CD14-positive monocyte (primary cell): ENCODE measurements around the gene SF3A1. TPM values are rescaled to one million over a fixed set of nuclear protein-coding genes. Genes with fewer than 3 reads are reported as not detected.

ENCODE experiments used
- DNase-seq, 3 donors: peaks; one replicate each; pipeline ENCODE4 v3.0.0-alpha.2; 2011 to 2022
- H2AFZ ChIP-seq: 2 replicates; pipeline ENCODE4 v1.6.0; 2012; ENCODE audit warnings: mild to moderate bottlenecking, low read depth, low read length, inconsistent platforms; ENCODE audit not compliant: insufficient read depth, poor library complexity, severe bottlenecking
- H3K27ac ChIP-seq, 2 donors: 1 replicate in 1 of 2; 2 replicates in 1 of 2; pipeline ENCODE4 v1.5.1; 2012 to 2013; ENCODE audit warnings: low read length in 2 of 2, control low read depth in 1 of 2, inconsistent platforms in 1 of 2, low read depth in 1 of 2, mild to moderate bottlenecking in 1 of 2
- H3K27me3 ChIP-seq, 2 donors: one replicate each; pipeline versions ENCODE4 v1.6.0 to v1.6.1; 2011 to 2013; ENCODE audit warnings: low read length in 2 of 2; ENCODE audit not compliant: control insufficient read depth in 2 of 2, insufficient read depth in 2 of 2
- H3K36me3 ChIP-seq, 2 donors: replicated peaks in 1 of 2; 1 replicate in 1 of 2; 2 replicates in 1 of 2; pipeline versions ENCODE4 v1.5.1 to v1.6.1; 2012 to 2013; ENCODE audit warnings: low read length in 2 of 2, control low read depth in 1 of 2, inconsistent platforms in 1 of 2, mild to moderate bottlenecking in 1 of 2; ENCODE audit not compliant: insufficient read depth in 2 of 2, control insufficient read depth in 1 of 2
- H3K4me1 ChIP-seq, 2 donors: 1 replicate in 1 of 2; 2 replicates in 1 of 2; pipeline versions ENCODE4 v1.5.1 to v1.6.1; 2012 to 2013; ENCODE audit warnings: low read length in 2 of 2, control low read depth in 1 of 2, inconsistent platforms in 1 of 2, mild to moderate bottlenecking in 1 of 2, moderate library complexity in 1 of 2; ENCODE audit not compliant: insufficient read depth in 2 of 2, control insufficient read depth in 1 of 2
- H3K4me2 ChIP-seq: replicated peaks from 2 replicates; pipeline ENCODE3; 2012; ENCODE audit warnings: low read length, moderate library complexity, mild to moderate bottlenecking; ENCODE audit not compliant: poor library complexity, severe bottlenecking; ENCODE audit errors: extremely low read depth
- H3K4me3 ChIP-seq, 3 experiments: fragments of 200-600 bp in 1 of 3; sonication (generic) in 1 of 3; replicated peaks in 1 of 3; 1 replicate in 2 of 3; 2 replicates in 1 of 3; pipeline ENCODE4 v1.5.1; 2011 to 2013; ENCODE audit warnings: low read length in 3 of 3, mild to moderate bottlenecking in 3 of 3, control low read depth in 2 of 3, low read depth in 2 of 3, inconsistent platforms in 1 of 3, moderate library complexity in 1 of 3
- H3K79me2 ChIP-seq: 2 replicates; pipeline ENCODE4 v1.6.0; 2012; ENCODE audit warnings: mild to moderate bottlenecking, control low read depth, inconsistent platforms, low read length, moderate library complexity; ENCODE audit not compliant: insufficient read depth
- H3K9ac ChIP-seq: 2 replicates; pipeline ENCODE4 v1.6.0; 2017; ENCODE audit warnings: low read length, mild to moderate bottlenecking; ENCODE audit not compliant: insufficient read depth, poor library complexity, severe bottlenecking
- H3K9me3 ChIP-seq, 2 donors: replicated peaks in 1 of 2; 1 replicate in 1 of 2; 2 replicates in 1 of 2; pipeline versions ENCODE4 v1.5.1 to v1.6.1; 2012 to 2013; ENCODE audit warnings: low read length in 2 of 2, control low read depth in 1 of 2; ENCODE audit not compliant: control insufficient read depth in 1 of 2, insufficient read depth in 1 of 2
- H4K20me1 ChIP-seq: 2 replicates; pipeline ENCODE4 v1.6.0; 2012; ENCODE audit warnings: mild to moderate bottlenecking, low read length, control low read depth, moderate library complexity; ENCODE audit not compliant: insufficient read depth
- H3K27ac Mint-ChIP-seq, 7 donors: one replicate each; pipeline ENCODE4 v1.8.0; 2020; ENCODE audit warnings: mild to moderate bottlenecking in 7 of 7, mixed read lengths in 7 of 7, moderate library complexity in 6 of 7, inconsistent platforms in 2 of 7
- H3K27me3 Mint-ChIP-seq, 3 donors: one replicate each; pipeline ENCODE4 v1.8.0; 2021 to 2022; ENCODE audit warnings: low read depth in 3 of 3, mild to moderate bottlenecking in 3 of 3, mixed read lengths in 3 of 3, moderate library complexity in 3 of 3, inconsistent platforms in 1 of 3
- H3K36me3 Mint-ChIP-seq, 2 donors: one replicate each; pipeline ENCODE4 v1.8.0; 2020; ENCODE audit warnings: mixed read lengths in 2 of 2, inconsistent platforms in 1 of 2, mild to moderate bottlenecking in 1 of 2
- H3K4me1 Mint-ChIP-seq: one replicate; pipeline ENCODE4 v1.8.0; 2020; ENCODE audit warnings: mild to moderate bottlenecking, mixed read lengths
- H3K4me3 Mint-ChIP-seq, 2 donors: one replicate each; pipeline ENCODE4 v1.8.0; 2020; ENCODE audit warnings: mild to moderate bottlenecking in 2 of 2, mixed read lengths in 2 of 2, moderate library complexity in 1 of 2
- H3K9me3 Mint-ChIP-seq, 7 donors: one replicate each; pipeline ENCODE4 v1.8.0; 2020 to 2022; ENCODE audit warnings: mixed read lengths in 7 of 7, mild to moderate bottlenecking in 6 of 7, moderate library complexity in 6 of 7, inconsistent platforms in 2 of 7
- CTCF ChIP-seq: fragments of 200-600 bp; IDR thresholded peaks from one replicate; pipeline ENCODE4 v1.8.0; 2022; ENCODE audit warnings: antibody characterized with exemption, mild to moderate bottlenecking
- WGBS: methylation state at CpG from one replicate; pipeline ENCODE4 v1.1.5; 2013; ENCODE audit warnings: missing lambda C conversion rate; ENCODE audit not compliant: insufficient coverage; 5-methylcytosine and 5-hydroxymethylcytosine counted together
- intact Hi-C, 2 donors: fragments of 100-400 bp; cut with micrococcal nuclease; formaldehyde crosslinking; loops; one replicate each; pipeline versions ENCODE4 v1.15.0 to v1.15.1; 2023
- polyA plus RNA-seq, 3 donors: library from polyadenylated mRNA; depleted of rRNA in 1 of 3; unstranded in 2 of 3; stranded (reverse) in 1 of 3; fragments of 300-500 nt in 2 of 3; fragments of >200 nt in 1 of 3; fragmentation: Illumina TruSeq in 2 of 3; gene quantifications; 1 replicate in 2 of 3; 2 replicates in 1 of 3; pipeline ENCODE4 v1.2.3, GENCODE V29; 2012 to 2021

Gene SF3A1
- polyA plus RNA-seq, 3 donors: 34.7 to 102 (median 52.1) TPM

DNA sequence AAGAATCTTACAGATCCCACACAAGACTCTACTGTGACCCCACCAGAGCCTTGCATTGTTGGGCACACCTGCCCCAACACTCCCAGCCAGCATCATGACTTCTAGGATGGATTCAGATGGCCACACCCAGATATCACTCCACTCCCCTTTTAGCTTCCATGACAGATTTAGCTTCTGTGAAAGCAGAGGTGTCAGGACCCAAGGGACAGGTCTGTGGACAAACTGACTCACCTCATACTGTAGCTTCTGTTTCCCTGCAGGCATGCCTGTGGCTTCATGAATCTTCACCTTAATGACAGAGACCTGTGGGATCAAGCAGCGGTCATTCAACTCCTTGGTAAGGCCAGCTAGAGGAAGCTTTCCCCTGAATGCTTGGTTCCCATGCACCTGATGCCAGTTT lies 21.5 kb downstream of the SF3A1 start:
- Mint-ChIP-seq H3K27me3 (peaks cover 0 to 2% (median 0%) of the 10 kb centered on the region in 3 donors), H3K4me1 (no peaks in the 10 kb centered on the region), H3K27ac (peak overlapping the region in 3 of 7 donors; percentile 34 to 60 (median 51)), H3K9me3 (peaks cover 0 to 2% (median 0%) of the 10 kb centered on the region in 7 donors), H3K4me3 (no peak overlapping the region), H3K36me3 (peaks cover 90 to 95% of the 10 kb centered on the region in 2 donors)
- H3K9me3 ChIP-seq: no peaks in the 10 kb centered on the region
- no peaks in the 10 kb centered on the region for H3K79me2 ChIP-seq
- H3K4me2 ChIP-seq: no peak overlapping the region
- H2AFZ ChIP-seq: no peak overlapping the region
- WGBS: 100% methylated on average over 1 of the region's 1 CpG
- no peaks in the 10 kb centered on the region for H3K4me1 ChIP-seq
- H3K27ac ChIP-seq: peak overlapping the region in 1 of 2 donors; percentile 20
- intact Hi-C loops: no loop called here
- DNase-seq: no peak
- H3K36me3 ChIP-seq: peaks cover 91 to 98% of the 10 kb centered on the region in 2 donors
- no peak for TF ChIP-seq CTCF
- no peaks in the 10 kb centered on the region for H3K27me3 ChIP-seq
- H4K20me1 ChIP-seq: peaks cover 44% of the 10 kb centered on the region
- no peak overlapping the region for H3K4me3 ChIP-seq
- no peak overlapping the region for H3K9ac ChIP-seq

DNA sequence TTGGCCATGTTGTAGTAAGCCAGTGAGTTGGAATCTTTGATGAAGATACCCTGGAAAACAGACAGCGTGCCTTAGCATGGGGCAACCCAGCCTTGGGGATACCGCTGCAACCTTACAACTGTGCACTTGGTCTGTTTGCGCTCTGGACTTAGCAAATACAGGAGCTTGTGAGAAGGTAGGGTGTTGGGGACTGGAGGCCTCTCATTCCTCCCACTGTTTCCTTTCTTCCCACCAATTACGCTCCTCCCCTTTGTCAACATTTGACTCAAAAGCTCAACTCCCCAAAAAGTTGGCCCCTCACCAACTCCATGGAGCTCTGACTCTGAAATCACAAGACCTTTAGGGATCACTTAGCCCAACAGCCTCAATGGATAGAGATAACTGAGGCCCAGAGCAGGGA lies 22.0 kb downstream of the SF3A1 start:
- Mint-ChIP-seq H3K9me3 (no peaks in the 10 kb centered on the region), H3K27me3 (peaks cover 0 to 2% (median 0%) of the 10 kb centered on the region in 3 donors), H3K36me3 (peaks cover 87 to 93% of the 10 kb centered on the region in 2 donors), H3K4me1 (no peaks in the 10 kb centered on the region), H3K27ac (peak overlapping the region in 2 of 7 donors; percentile 37 to 51), H3K4me3 (no peak overlapping the region)
- H3K36me3 ChIP-seq: peaks cover 85 to 93% of the 10 kb centered on the region in 2 donors
- no peak overlapping the region for H3K27ac ChIP-seq
- no peak for DNase-seq
- no peaks in the 10 kb centered on the region for H3K9me3 ChIP-seq
- no peaks in the 10 kb centered on the region for H3K27me3 ChIP-seq
- H3K4me3 ChIP-seq: no peak overlapping the region
- WGBS: 100% methylated on average over 1 of the region's 4 CpGs
- H3K4me1 ChIP-seq: no peaks in the 10 kb centered on the region
- no peak overlapping the region for H2AFZ ChIP-seq
- H3K9ac ChIP-seq: no peak overlapping the region
- H3K79me2 ChIP-seq: no peaks in the 10 kb centered on the region
- peaks cover 38% of the 10 kb centered on the region for H4K20me1 ChIP-seq
- no peak for TF ChIP-seq CTCF
- intact Hi-C loops: no loop called here
- no peak overlapping the region for H3K4me2 ChIP-seq
